SU-DHL-6 (cell line): Measurements from ENCODE around the gene RUNX1.

ENCODE experiments used
- H2AFZ ChIP-seq: fragments of 200-600 bp; sonication (generic); 2 replicates; pipeline ENCODE4 v1.6.1; 2014; ENCODE audit warnings: low read depth, mild to moderate bottlenecking, moderate library complexity, mixed read lengths, antibody characterized with exemption, low read length; ENCODE audit not compliant: severe bottlenecking
- H3F3A ChIP-seq: fragments of 200-600 bp; shearing (Covaris generic); 2 replicates; pipeline ENCODE4 v1.6.0; 2016; ENCODE audit warnings: antibody characterized with exemption, mild to moderate bottlenecking; ENCODE audit not compliant: insufficient read depth
- H3K27ac ChIP-seq: fragments of 200-600 bp; sonication (generic); 2 replicates; pipeline ENCODE4 v1.5.1; 2016; ENCODE audit warnings: low read depth, mild to moderate bottlenecking, low read length, moderate library complexity, mixed read lengths
- H3K27me3 ChIP-seq: fragments of 200-600 bp; sonication (generic), shearing (Covaris generic); 2 replicates; pipeline ENCODE4 v1.6.0; 2014; ENCODE audit warnings: mild to moderate bottlenecking, low read length
- H3K36me3 ChIP-seq: fragments of 200-600 bp; sonication (generic); 2 replicates; pipeline ENCODE4 v1.6.1; 2014; ENCODE audit warnings: mild to moderate bottlenecking, low read length, mixed read lengths
- H3K4me2 ChIP-seq: fragments of 300-600, 200-600 bp; shearing (Covaris generic), sonication (generic); 2 replicates; pipeline ENCODE4 v1.6.0; 2014; ENCODE audit warnings: low read length, low read depth, mild to moderate bottlenecking; ENCODE audit not compliant: poor library complexity, severe bottlenecking
- H3K4me3 ChIP-seq: fragments of 200-600 bp; sonication (generic); 2 replicates; pipeline ENCODE4 v1.5.1; 2014; ENCODE audit warnings: antibody characterized with exemption, low read length, mild to moderate bottlenecking, mixed read lengths; ENCODE audit not compliant: insufficient read depth, poor library complexity, severe bottlenecking
- H3K79me2 ChIP-seq: fragments of 200-600 bp; sonication (generic); 2 replicates; pipeline ENCODE4 v1.6.1; 2014; ENCODE audit warnings: mild to moderate bottlenecking, low read length, moderate library complexity; ENCODE audit not compliant: insufficient read depth
- H3K9ac ChIP-seq: fragments of 200-600 bp; sonication (generic); 2 replicates; pipeline ENCODE4 v1.7.0; 2014; ENCODE audit warnings: mild to moderate bottlenecking, low read length
- H3K9me2 ChIP-seq: fragments of 200-600 bp; sonication (generic); replicated peaks from 2 replicates; pipeline ENCODE4 v1.6.1; 2014; ENCODE audit warnings: low read length; ENCODE audit not compliant: insufficient read depth
- H3K9me3 ChIP-seq: fragments of 200-600 bp; sonication (generic); 2 replicates; pipeline ENCODE4 v1.6.1; 2014; ENCODE audit warnings: low read length, mixed read lengths; ENCODE audit not compliant: insufficient read depth
- H4K20me1 ChIP-seq: fragments of 200-600 bp; sonication (generic); 2 replicates; pipeline ENCODE4 v1.6.1; 2014; ENCODE audit warnings: low read depth, mild to moderate bottlenecking, antibody characterized with exemption, low read length, moderate library complexity, mixed read lengths
- CTCF ChIP-seq: fragments of 200-600 bp; sonication (generic); IDR thresholded peaks from one replicate; pipeline ENCODE4 v1.5.1; 2017; ENCODE audit warnings: antibody characterized with exemption, mild to moderate bottlenecking, low read length, moderate library complexity; ENCODE audit not compliant: insufficient read depth, poor library complexity, severe bottlenecking
- EZH2phosphoT487 ChIP-seq: fragments of 200-600 bp; sonication (generic), shearing (Covaris generic); conservative IDR thresholded peaks from 2 replicates; pipeline ENCODE4 v1.6.1; 2018; ENCODE audit warnings: mild to moderate bottlenecking, antibody characterized with exemption, low read length, moderate library complexity, mixed read lengths

RUNX1 gene

GRCh38 chr21:34797921-34798535, 251.1 kb downstream of the RUNX1 start:
- Histone ChIP-seq H4K20me1 (no peaks in the 10 kb centered on the region), H3F3A (no peaks in the 10 kb centered on the region), H3K9me3 (no peaks in the 10 kb centered on the region), H3K4me2 (no peak overlapping the region), H3K27ac (no peak overlapping the region), H3K9ac (no peak overlapping the region), H3K9me2 (no peaks in the 10 kb centered on the region), H3K36me3 (peaks cover 11% of the 10 kb centered on the region; the same call in 1 of the 2 replicates), H3K4me3 (no peak overlapping the region), H3K27me3 (no peaks in the 10 kb centered on the region), H2AFZ (no peak overlapping the region), H3K79me2 (no peaks in the 10 kb centered on the region)
- TF ChIP-seq CTCF (no peak), EZH2phosphoT487 (no peak)

DNA sequence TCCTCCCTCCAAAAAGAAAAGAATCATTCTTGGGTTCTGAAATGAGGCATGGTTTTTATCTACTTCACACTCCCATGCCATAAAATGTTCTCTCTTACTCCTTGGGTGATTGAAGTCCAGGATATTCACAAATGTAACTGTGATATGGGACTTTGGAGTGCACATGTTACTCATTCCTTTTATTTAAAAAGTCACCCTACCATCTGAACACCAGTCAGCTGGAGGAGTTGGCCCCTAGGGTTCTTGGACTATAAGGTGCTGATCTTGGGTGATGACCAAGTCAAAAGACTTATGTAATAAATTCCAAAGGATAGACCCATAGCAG, 251.9 kb downstream of the RUNX1 start:
- H3F3A ChIP-seq = no peaks in the 10 kb centered on the region
- H3K4me2 ChIP-seq = no peak overlapping the region
- TF ChIP-seq CTCF (no peak), EZH2phosphoT487 (no peak)
- peaks cover 11% of the 10 kb centered on the region; the same call in 1 of the 2 replicates for H3K36me3 ChIP-seq
- no peaks in the 10 kb centered on the region for H3K9me3 ChIP-seq
- no peaks in the 10 kb centered on the region for H4K20me1 ChIP-seq
- no peaks in the 10 kb centered on the region for H3K9me2 ChIP-seq
- no peaks in the 10 kb centered on the region for H3K27me3 ChIP-seq
- no peak overlapping the region for H3K9ac ChIP-seq
- no peak overlapping the region for H3K27ac ChIP-seq
- no peaks in the 10 kb centered on the region for H3K79me2 ChIP-seq
- no peak overlapping the region for H2AFZ ChIP-seq
- H3K4me3 ChIP-seq = no peak overlapping the region

DNA sequence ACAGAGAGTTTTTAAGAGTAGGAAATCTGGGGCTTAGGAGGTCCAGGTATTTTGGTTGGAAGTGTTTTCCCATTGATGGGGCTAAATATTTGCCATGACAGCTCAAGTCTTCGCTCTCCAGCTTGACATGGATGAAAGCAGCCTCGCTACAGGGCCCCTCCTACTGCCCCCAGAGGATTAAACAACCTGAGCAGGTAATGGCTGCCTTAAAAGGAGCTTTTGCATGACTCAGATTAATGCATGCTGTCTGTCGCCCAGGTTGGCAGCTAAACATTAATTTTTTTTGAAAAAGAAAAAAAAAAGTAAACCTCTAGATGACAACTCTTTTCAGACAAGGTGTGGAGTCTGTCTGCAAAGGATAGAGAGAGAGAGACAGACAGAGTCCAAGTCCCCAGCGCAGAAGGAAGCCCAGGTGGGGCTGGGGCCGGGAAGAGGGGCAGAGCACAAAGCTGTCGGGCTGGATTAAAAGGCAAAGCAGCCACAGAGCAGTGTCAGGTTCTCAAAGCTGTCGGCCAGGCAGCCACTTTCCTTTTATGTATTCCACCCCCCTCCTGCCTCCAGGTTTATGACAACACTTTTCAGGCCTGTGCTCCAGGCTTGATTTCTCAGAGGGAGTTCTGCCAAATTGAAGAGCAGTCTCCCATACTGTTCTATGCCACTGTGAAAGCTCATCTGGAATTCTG, 252.4 kb downstream of the RUNX1 start:
- Histone ChIP-seq H3K79me2 (no peaks in the 10 kb centered on the region), H3K9ac (no peak overlapping the region), H3K4me3 (no peak overlapping the region), H3K36me3 (peaks cover 11% of the 10 kb centered on the region; the same call in 1 of the 2 replicates), H3K27me3 (no peaks in the 10 kb centered on the region), H3F3A (no peaks in the 10 kb centered on the region), H3K9me2 (no peaks in the 10 kb centered on the region), H4K20me1 (no peaks in the 10 kb centered on the region), H2AFZ (no peak overlapping the region), H3K9me3 (no peaks in the 10 kb centered on the region), H3K4me2 (no peak overlapping the region), H3K27ac (no peak overlapping the region)
- TF ChIP-seq EZH2phosphoT487 (no peak), CTCF (no peak)
